ENCODE results near the gene LGR4.
"Not testable (repeated sequence)": the region's sequence is repeated elsewhere in the genome, so short reads cannot be mapped to it uniquely, and the experiment has no call there.

DNA sequence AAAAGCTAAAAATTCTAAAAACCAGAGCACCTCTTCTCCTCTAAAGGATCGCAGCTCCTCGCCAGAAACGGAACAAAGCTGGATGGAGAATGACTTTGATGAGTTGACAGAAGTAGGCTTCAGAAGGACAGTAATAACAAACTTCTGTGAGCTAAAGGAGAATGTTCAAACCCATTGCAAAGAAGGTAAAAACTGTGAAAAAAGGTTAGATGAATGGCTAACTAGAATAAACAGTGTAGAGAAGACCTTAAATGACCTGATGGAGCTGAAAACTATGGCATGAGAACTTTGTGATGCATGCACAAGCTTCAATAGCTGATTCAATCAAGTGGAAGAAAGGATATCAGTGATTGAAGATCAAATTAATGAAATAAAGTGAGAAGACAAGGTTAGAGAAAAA lies 150.4 kb downstream of the LGR4 start:
- TF ChIP-seq, protein P1, sequence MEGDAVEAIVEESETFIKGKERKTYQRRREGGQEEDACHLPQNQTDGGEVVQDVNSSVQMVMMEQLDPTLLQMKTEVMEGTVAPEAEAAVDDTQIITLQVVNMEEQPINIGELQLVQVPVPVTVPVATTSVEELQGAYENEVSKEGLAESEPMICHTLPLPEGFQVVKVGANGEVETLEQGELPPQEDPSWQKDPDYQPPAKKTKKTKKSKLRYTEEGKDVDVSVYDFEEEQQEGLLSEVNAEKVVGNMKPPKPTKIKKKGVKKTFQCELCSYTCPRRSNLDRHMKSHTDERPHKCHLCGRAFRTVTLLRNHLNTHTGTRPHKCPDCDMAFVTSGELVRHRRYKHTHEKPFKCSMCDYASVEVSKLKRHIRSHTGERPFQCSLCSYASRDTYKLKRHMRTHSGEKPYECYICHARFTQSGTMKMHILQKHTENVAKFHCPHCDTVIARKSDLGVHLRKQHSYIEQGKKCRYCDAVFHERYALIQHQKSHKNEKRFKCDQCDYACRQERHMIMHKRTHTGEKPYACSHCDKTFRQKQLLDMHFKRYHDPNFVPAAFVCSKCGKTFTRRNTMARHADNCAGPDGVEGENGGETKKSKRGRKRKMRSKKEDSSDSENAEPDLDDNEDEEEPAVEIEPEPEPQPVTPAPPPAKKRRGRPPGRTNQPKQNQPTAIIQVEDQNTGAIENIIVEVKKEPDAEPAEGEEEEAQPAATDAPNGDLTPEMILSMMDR (IDR thresholded peaks at IDR 0.05), result not testable (repeated sequence)
- TF ChIP-seq POLR2A (IDR thresholded peaks at IDR 0.05), result not testable (repeated sequence)

Data from Peyer's patch (tissue), 4 donors.